T-helper 2 cell treated with Interferon-gamma antibody and Interleukin-4, amounts not matched to agents 100 ng/mL and 5 ng/mL, for 36 hours (primary cell): ENCODE results near the gene RIMBP3C. TPM values are rescaled to one million over a fixed set of nuclear protein-coding genes. Genes with fewer than 3 reads are reported as not detected.
"Not testable (repeated sequence)": the region's sequence is repeated elsewhere in the genome, so short reads cannot be mapped to it uniquely, and the experiment has no call there.

ENCODE experiments used
- intact Hi-C: fragments of 100-400 bp; cut with micrococcal nuclease; formaldehyde crosslinking; loops from one replicate; pipeline ENCODE4 v1.15.1; 2023
- total RNA-seq: library from RNA; stranded (reverse); gene quantifications from 2 replicates; pipeline ENCODE4 v1.2.3, GENCODE V29; 2022

The RIMBP3C gene
- total RNA-seq = 0.50 and 0.59 TPM in 2 replicates

GRCh38 chr22:21551361-21551760 is at the start of gene RIMBP3C:
Gene RIMBP3C, minus strand, starts transcription at chr22:21551461. Its CDS starts 485 bp downstream, at chr22:21550976.
- intact Hi-C loops = not testable (repeated sequence)

DNA sequence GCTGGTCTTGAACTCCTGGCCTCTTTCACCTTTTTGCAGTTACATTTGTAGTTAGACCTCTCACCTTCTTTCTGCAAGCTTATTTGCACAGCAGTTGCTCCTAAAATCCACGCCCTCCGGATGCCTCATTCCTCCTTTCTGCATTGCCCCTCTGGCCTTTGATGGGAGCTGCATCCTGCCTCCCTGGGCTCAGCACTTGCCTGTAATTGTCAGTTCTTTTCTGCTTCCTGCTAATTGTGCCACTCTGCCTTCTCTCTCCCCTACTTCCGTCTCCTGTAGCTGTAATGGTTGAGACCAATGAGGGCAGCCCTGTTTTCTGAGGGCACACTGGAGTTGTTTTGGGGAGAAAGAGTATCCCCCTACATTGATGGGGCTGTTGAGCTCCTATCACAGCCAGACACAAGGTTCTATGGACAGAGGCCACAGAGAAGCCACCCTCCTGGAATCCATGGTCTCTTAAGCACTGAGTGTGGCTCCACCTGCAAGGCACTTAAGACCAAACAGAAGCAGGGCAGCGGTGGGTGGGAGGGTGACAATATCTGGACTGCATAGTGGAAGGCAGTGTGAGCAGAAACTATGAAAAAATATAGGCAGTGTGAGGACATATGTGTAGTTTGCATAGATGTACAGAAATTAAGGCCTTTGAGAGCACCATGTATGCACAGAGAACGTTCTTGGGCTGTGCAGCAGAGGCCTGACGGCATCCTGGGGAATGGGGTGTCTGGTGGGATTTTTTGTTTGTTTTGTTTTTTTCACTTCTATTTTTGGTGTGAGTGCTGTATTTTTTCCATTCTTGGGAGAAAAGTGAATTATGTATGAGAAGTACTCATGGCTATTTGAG is 48.0 kb upstream of the RIMBP3C start:
- intact Hi-C loops = no loop called here

- intact Hi-C loops = no loop called here
Observed at GRCh38 chr22:21598302-21598701, 47.0 kb upstream of the RIMBP3C start.

DNA sequence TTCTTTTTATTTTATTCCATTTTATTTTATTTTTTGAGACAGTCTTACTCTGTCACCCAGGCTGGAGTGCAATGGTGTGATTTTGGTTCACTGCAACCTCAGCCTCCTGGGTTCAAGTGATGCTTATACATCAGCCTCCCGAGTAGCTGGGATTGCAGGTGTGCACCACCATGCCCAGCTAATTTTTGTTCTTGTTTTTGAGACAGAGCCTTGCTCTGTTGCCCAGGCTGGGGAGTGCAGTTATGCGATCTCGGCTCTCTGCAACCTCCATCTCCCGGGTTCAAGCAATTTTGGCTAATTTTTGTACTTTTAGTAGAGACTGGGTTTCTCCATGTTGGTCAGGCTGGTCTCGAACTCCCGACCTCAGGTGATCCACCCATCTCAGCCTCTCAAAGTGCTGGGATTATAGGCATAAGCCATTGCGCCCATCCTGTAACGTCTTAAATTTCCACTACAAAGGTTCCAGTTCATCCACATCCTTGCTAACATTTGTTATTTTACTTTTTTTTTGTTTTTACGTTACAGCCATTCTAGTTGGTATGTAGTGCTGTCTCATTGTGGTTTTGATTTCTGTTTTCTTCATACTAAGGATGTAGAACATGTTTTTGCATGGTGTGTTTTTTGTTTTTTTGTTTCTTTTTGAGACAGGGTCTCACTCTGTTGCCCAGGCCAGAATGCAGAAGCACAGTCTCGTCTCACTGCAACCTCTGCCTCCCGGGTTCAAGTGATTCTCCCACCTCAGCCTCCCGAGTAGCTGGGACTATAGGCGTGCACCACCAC is 45.3 kb upstream of the RIMBP3C start:
- intact Hi-C loops = not testable (repeated sequence)

GRCh38 chr22:21594865-21595452 is 43.7 kb upstream of the RIMBP3C start:
- intact Hi-C loops = no loop called here

DNA sequence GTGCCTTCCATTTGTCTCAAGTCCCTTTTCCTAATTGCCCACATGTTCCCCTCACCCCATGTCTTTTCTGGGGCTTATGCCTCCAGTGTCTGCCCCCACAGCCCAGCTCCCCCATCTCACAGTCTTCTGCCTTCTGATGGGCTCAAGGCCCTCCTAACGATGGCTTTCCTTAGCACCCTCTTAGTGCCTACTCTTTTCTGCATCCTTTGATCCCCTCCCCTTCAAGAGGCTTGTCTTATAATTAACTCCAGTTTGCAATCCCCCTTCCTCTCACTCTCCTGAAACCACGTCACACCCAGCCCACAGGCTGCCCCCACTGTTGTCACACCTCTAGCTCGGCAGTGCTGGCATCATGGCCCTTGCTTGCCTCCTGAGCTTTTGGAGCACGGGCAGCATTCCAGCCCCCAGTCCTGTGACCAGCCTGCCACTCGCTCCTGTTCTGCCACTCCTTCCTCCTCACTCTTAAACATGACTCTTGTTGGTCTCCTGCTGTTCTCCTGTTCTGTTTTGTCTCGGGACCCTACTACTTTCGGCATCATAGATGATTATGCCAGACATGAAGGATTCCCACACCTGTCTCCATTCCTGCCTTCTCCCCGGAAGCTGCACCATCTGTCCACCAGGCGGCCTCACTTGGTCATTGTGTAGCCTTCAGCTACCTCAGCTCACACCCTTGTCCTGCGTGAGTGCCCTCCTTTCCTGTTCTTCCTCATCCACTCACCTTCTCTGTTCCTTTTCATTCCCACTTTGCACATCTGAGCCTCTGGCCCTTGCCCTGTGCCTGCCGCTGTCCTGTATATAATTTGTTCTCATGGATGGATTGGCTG is 42.4 kb upstream of the RIMBP3C start:
- intact Hi-C loops = no loop called here

GRCh38 chr22:21592422-21592821 is 41.2 kb upstream of the RIMBP3C start:
- intact Hi-C loops = no loop called here

DNA sequence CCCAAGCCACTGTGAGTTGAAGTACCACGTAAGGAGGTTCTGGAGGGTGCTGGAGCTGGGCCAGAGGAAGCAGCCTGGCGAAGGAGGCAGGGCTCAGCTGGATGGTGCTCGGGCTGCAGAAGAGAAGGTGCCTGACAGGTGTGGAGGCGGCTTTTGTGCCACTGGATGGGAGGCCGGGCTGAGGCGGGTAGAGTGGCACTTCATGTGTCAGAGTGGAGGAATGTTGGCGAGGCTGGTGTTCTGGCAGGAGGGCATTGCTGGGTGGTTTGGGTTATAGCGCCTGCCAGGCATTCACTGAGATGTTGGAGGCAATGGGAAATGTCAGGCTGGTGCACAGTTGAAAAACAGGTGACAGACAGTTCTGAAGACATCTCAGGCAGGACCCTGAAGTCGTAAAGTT is 40.4 kb upstream of the RIMBP3C start:
- intact Hi-C loops = no loop called here

GRCh38 chr22:21590809-21591641 is 39.8 kb upstream of the RIMBP3C start:
- intact Hi-C loops = no loop called here

GRCh38 chr22:21589396-21589795 is 38.1 kb upstream of the RIMBP3C start:
- intact Hi-C loops = no loop called here

DNA sequence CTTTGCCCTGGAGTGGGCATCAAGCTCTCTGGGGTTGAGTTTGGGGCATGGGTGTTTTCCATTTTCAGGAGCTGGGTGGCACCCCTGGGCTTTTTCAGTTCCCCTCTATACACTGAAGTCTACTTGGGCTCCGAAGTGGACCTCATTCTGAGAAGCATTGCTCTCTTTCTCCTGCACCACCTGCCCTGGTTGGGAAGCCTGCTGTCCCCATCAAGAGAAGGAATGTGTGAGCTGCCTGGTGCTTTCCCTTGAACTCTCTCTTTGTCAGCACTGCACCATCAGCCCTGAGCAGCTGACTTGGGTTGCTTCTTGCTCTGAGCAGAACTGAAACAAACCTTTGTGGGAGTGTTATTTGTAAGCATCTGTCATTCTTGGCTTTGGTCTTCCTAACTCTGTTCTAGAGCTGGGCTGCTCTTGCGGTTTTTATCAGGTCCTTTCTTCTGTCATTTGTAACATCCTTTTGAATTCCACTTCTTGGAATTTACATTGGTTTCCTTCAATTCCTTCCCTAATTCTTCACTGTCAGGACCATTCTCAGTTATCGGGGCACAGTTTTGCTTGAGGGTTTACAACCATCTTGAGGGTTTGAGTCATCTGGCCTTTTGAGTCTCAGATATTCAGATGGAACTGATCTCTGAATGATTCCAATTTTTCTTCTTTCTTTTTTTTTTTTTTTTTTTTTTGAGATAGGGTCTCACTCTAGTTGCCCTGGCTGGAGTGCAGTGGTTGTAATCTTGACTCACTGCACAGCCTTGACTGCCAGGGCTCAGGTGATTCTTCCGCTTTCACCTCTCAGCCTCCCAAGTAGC is 36.7 kb upstream of the RIMBP3C start:
- intact Hi-C loops = no loop called here

GRCh38 chr22:21585389-21585788 is 34.1 kb upstream of the RIMBP3C start:
- intact Hi-C loops = no loop called here

DNA sequence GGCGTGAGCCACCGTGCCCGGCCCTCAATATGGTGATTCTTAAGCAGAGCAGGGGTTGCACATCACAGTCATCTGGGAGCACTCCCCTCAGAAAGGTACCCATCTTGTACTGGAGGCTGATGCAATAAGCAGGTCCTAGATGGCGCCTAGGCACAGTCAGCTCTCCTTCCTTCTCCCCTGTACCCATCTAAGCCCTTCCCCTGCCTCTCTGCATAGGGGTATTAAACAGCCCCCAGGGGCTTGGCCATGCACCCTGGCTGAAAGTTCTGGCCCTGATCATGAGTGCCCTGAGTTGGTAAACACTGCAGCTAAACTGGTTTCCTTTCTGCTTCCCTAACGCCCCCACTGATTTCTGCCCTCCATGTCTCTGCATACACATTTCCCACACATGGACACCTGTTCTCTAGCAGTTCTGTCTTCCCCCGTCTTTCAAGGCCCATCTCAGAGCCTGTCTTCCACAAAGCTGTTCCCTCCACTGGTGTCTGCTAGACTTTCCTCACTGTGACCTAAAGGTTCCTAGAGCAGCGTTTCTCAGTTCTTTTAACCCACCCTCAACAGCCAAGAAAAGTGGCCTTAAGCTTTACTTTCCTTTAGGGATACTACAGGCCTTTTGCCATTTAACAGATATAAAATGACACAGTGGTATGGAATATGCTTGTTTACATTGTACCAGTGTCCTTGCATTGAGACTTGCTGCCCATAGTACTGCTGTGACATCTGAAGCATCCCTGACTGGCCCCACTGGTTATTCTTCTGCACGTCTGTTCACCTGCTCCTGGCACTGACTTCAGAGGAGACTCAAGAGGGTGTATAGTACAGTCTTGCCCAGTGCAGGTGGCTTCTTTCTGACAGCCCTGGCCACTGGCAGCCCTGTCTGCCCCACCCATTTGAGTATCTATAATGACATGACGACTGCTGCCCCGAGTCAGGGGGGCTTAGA is 31.8 kb upstream of the RIMBP3C start:
- intact Hi-C loops = no loop called here

DNA sequence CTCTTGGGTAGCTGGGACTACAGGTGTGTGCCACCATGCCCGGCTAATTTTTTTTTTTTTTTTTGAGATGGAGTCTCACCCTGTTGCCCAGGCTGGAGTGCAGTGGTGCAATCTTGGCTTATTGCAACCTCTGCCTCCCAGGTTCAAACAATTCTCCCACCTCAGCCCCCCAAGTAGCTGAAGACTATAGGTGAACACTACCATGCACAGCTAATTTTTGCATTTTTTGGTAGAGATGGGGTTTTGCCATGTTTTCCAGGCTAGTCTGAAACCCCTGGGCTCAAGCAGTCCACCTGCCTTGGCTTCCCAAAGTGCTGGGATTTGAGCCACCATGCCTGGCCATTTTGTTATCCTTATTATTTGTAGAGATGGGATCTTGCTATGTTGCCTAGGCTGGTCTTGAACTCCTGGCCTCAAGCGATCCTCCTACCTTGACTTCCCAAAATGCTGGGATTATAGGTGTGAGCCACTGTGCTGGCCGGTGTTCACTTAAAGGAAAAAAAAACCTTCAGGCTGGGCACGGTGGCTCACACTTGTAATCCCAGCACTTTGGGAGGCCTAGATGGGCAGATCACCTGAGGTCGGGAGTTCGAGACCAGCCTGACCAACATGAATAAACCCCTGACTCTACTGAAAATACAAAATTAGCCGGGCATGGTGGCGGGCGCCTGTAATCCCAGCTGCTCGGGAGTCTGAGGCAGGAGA is 29.9 kb upstream of the RIMBP3C start:
- intact Hi-C loops = not testable (repeated sequence)

DNA sequence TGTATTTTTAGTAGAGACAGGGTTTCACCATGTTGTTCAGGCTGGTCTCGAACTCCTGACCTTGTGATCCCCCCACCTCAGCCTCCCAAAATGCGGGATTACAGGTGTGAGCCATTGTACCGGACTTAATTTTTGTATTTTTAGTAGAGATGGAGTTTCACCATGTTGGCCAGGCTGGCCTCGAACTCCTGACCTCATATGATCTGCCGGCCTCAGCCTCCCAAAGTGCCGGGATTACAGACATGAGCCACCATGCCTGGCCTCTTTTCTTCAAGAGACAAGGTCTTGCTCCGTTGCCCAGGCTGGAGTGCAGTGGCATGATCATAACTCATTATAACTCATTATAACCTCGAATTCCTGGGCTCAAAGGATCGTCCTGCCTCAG is 29.4 kb upstream of the RIMBP3C start:
- intact Hi-C loops = not testable (repeated sequence)

DNA sequence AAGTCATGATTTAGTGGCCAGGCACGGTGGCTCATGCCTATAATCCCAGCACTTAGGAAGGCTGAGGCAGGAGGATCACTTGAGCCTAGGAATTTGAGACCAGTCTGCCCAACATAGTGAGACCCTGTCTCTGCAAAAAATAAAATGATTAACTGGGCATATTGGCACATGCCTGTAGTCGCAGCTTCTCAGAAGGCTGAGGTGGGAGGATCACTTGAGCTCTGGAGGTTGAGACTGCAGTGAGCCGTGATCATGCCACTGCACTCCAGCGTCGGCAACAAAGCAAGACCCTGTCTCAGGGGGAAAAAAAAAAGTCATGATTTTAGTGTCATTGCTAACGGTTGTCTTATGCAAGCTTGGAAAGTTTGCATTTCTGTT is 28.2 kb upstream of the RIMBP3C start:
- intact Hi-C loops = no loop called here

DNA sequence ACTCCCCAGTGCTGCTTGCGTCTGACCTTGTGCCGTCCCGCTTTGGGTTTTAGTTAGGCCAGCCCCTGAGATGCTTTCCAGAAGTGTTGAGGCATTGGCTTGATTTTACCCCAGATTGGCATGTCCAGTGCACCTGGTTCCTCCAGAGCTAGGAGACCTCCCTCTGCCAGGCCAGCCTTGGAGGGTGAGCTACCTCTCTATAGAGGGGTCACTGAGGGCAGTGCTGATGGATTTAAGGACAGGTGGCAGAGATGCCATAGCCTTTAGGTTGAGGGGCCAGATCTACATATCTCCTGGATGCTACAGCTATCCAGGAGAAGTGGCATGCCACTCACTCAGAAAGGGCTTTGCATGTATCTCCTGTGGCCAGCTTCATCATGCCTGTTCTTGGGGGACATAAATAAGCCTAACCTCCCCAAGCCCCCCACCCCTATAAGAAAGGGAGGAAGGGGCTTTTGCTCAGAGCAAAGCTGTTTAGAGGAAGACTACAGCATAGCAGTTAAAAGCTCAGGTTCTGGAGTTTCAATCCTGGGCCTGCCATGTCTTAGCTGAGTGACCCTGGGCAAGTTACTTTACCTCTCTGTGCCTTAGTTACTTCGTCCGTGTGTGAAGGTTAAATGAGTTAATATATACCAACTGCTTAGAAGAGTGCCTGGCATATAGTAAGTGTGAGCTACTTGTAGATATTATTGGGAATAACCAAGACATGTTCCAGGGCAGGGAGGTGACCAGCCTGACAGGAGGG is 22.7 kb upstream of the RIMBP3C start:
- intact Hi-C loops = no loop called here
